ENCODE results near the gene TFDP2. TPM values are rescaled to one million over a fixed set of nuclear protein-coding genes. Genes with fewer than 3 reads are reported as not detected.
"Not testable (repeated sequence)": the region's sequence is repeated elsewhere in the genome, so short reads cannot be mapped to it uniquely, and the experiment has no call there.

Gene TFDP2
- total RNA-seq, 2 experiments from 2014 or later = 23.5 to 29.4 TPM

DNA sequence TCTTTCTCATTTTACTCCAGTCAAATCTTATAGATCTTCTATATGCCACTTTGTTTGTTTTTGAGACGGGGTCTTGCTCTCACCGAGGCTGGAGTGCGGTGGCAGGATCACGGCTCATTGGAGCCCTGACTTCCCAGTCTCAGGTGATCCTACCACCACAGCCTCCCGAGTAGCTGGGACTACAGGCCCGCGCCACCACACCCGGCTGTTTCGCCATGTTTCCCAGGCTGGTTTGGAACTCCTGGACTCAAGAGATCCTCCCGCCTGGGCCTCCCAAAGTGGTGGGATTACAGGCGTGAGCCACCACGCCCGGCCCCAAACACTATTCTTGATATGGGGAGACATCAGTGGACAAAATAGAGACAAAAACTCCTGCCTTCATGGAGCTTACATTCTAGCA, 927 bp upstream of the TFDP2 start:
- ChIA-PET POLR2A (no interaction called here), CTCF (interaction anchor here (1.4 kb wide), 1 partner anchor 49 kb away, joined by 4 read pairs; no protein-coding TSS in a partner anchor)
- no peak for DNase-seq
- peaks cover 26% of the 10 kb centered on the region for H3K4me1 Mint-ChIP-seq
- peak overlapping the region; percentile 81 for H3K4me3 Mint-ChIP-seq
- peaks cover 5% of the 10 kb centered on the region for H3K27me3 Mint-ChIP-seq
- H3K36me3 Mint-ChIP-seq (ENCODE audit: low read depth) = no peaks in the 10 kb centered on the region
- no peaks in the 10 kb centered on the region for H3K9me3 Mint-ChIP-seq
- peak overlapping the region; percentile 26 for H3K27ac Mint-ChIP-seq

GRCh38 chr3:142149673-142149992, 289 bp upstream of the TFDP2 start:
- Mint-ChIP-seq H3K27ac (peak overlapping the region; percentile 89), H3K36me3 (ENCODE audit: low read depth) (no peaks in the 10 kb centered on the region), H3K9me3 (no peaks in the 10 kb centered on the region), H3K27me3 (peaks cover 5% of the 10 kb centered on the region), H3K4me3 (peak overlapping the region; percentile 81), H3K4me1 (peaks cover 26% of the 10 kb centered on the region)
- ChIA-PET CTCF (interaction anchor here (1.2 to 1.4 kb wide), 2 partner anchors 25 to 50 kb away, joined by 4 read pairs; no protein-coding TSS in a partner anchor), POLR2A (no interaction called here)
- DNase-seq = no peak

- CTCF ChIA-PET = interaction anchor here (0.7 kb wide), 1 partner anchor 78 kb away, joined by 3 read pairs; no protein-coding TSS in a partner anchor
- no peaks in the 10 kb centered on the region for H3K36me3 Mint-ChIP-seq (ENCODE audit: low read depth)
- POLR2A ChIA-PET = no interaction called here
- peaks cover 2% of the 10 kb centered on the region for H3K9me3 Mint-ChIP-seq
- H3K4me3 Mint-ChIP-seq = peak overlapping the region; percentile 81
- H3K27me3 Mint-ChIP-seq = peaks cover 5% of the 10 kb centered on the region
- peaks cover 26% of the 10 kb centered on the region for H3K4me1 Mint-ChIP-seq
- H3K27ac Mint-ChIP-seq = peak overlapping the region; percentile 83
- DNase-seq = no peak
Observed at GRCh38 chr3:142148044-142148791, 1.1 kb downstream of the TFDP2 start.

- POLR2A ChIA-PET; H3K9me3 Mint-ChIP-seq; H3K36me3 Mint-ChIP-seq (ENCODE audit: low read depth): not testable (repeated sequence)
Observed at GRCh38 chr3:142144587-142144986, 4.8 kb downstream of the TFDP2 start.

GRCh38 chr3:142140608-142141285, 8.6 kb downstream of the TFDP2 start:
- POLR2A ChIA-PET; H3K4me3 Mint-ChIP-seq; H3K4me1 Mint-ChIP-seq; H3K36me3 Mint-ChIP-seq (ENCODE audit: low read depth); H3K27me3 Mint-ChIP-seq; H3K9me3 Mint-ChIP-seq; H3K27ac Mint-ChIP-seq; DNase-seq: not testable (repeated sequence)
- CTCF ChIA-PET = interaction anchor here (0.9 kb wide), 1 partner anchor 20 kb away, joined by 4 read pairs; no protein-coding TSS in a partner anchor

More at GRCh38 chr3:142144587-142144986, 4.8 kb downstream of the TFDP2 start:
- CTCF ChIA-PET = interaction anchor here (0.6 to 1.2 kb wide), 3 partner anchors 111 to 213 kb away, joined by 3 read pairs; no protein-coding TSS in a partner anchor
- H3K27ac Mint-ChIP-seq, H3K27me3 Mint-ChIP-seq, H3K4me3 Mint-ChIP-seq, DNase-seq: not testable (repeated sequence)
- H3K4me1 Mint-ChIP-seq = peaks cover 21% of the 10 kb centered on the region

GRCh38 chr3:142137089-142137488, 12.3 kb downstream of the TFDP2 start:
- H3K4me1 Mint-ChIP-seq; CTCF ChIA-PET; POLR2A ChIA-PET; DNase-seq; H3K27me3 Mint-ChIP-seq; H3K27ac Mint-ChIP-seq; H3K4me3 Mint-ChIP-seq; H3K36me3 Mint-ChIP-seq (ENCODE audit: low read depth); H3K9me3 Mint-ChIP-seq: not testable (repeated sequence)

DNA sequence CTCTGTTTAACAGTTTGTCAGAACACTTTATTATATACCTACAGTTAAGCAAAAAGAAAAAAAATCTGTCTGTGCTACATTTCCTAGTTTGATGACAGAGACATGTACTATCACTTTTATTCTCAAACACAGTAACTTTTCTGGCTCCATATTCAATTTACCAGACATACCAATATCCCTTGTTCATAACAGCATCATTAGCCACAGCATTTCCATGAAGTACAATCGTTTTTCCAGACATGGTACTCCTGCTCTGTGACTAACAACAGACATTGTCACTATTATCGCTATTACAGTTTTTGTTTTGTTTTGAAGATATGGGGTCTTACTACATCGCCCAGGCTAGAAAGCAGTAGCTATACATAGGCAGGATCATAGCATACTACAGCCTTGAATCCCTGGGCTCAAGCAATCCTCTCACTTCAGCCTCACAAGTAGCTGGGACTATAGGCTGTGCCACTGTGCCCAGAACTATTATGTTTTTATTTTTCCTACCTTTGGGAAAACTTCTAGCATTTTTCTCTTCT, 14.5 kb downstream of the TFDP2 start:
- DNase-seq = no peak
- no peaks in the 10 kb centered on the region for H3K27me3 Mint-ChIP-seq
- no peak overlapping the region for H3K4me3 Mint-ChIP-seq
- H3K4me1 Mint-ChIP-seq = no peaks in the 10 kb centered on the region
- H3K9me3 Mint-ChIP-seq = no peaks in the 10 kb centered on the region
- peaks cover 3% of the 10 kb centered on the region for H3K36me3 Mint-ChIP-seq (ENCODE audit: low read depth)
- CTCF ChIA-PET = interaction anchor here (0.6 kb wide), 1 partner anchor 411 kb away, joined by 3 read pairs; no protein-coding TSS in a partner anchor
- no peak overlapping the region for H3K27ac Mint-ChIP-seq
- POLR2A ChIA-PET = no interaction called here

- POLR2A ChIA-PET = interaction anchor here (0.7 kb wide), 1 partner anchor 9 kb away, joined by 3 read pairs; no protein-coding TSS in a partner anchor
- H3K27ac Mint-ChIP-seq = no peak overlapping the region
Observed at GRCh38 chr3:142129516-142130171, 19.7 kb downstream of the TFDP2 start.

GRCh38 chr3:142127941-142128658, 21.2 kb downstream of the TFDP2 start:
- Mint-ChIP-seq H3K27me3 (no peaks in the 10 kb centered on the region), H3K4me1 (no peaks in the 10 kb centered on the region), H3K4me3 (no peak overlapping the region), H3K27ac (no peak overlapping the region), H3K36me3 (ENCODE audit: low read depth) (no peaks in the 10 kb centered on the region), H3K9me3 (no peaks in the 10 kb centered on the region)
- ChIA-PET CTCF (no interaction called here), POLR2A (no interaction called here)
- no peak for DNase-seq

More at GRCh38 chr3:142129516-142130171, 19.7 kb downstream of the TFDP2 start:
- Mint-ChIP-seq H3K4me1 (no peaks in the 10 kb centered on the region), H3K4me3 (no peak overlapping the region), H3K9me3 (no peaks in the 10 kb centered on the region), H3K36me3 (ENCODE audit: low read depth) (no peaks in the 10 kb centered on the region), H3K27me3 (no peaks in the 10 kb centered on the region)
- DNase-seq = no peak
- CTCF ChIA-PET = interaction anchor here (0.6 to 0.7 kb wide), 2 partner anchors 118 to 342 kb away, joined by 3 read pairs; no protein-coding TSS in a partner anchor

- ChIA-PET POLR2A (no interaction called here), CTCF (interaction anchor here (0.6 to 2.0 kb wide), 3 partner anchors 14 to 156 kb away, joined by 4 to 8 read pairs (median 5); partner anchors contain the start of gene TFDP2)
- no peaks in the 10 kb centered on the region for H3K27me3 Mint-ChIP-seq
- no peaks in the 10 kb centered on the region for H3K36me3 Mint-ChIP-seq (ENCODE audit: low read depth)
- H3K9me3 Mint-ChIP-seq = no peaks in the 10 kb centered on the region
- no peaks in the 10 kb centered on the region for H3K4me1 Mint-ChIP-seq
- DNase-seq = no peak
- H3K4me3 Mint-ChIP-seq = no peak overlapping the region
- no peak overlapping the region for H3K27ac Mint-ChIP-seq
Observed at GRCh38 chr3:142124243-142124642, 25.1 kb downstream of the TFDP2 start.

GRCh38 chr3:142120707-142121106, 28.6 kb downstream of the TFDP2 start:
- ChIA-PET POLR2A (no interaction called here), CTCF (interaction anchor here (1.0 to 1.1 kb wide), 2 partner anchors 9 to 20 kb away, joined by 3 to 4 read pairs; no protein-coding TSS in a partner anchor)
- no peak overlapping the region for H3K27ac Mint-ChIP-seq
- no peak overlapping the region for H3K4me3 Mint-ChIP-seq
- H3K4me1 Mint-ChIP-seq = peaks cover 4% of the 10 kb centered on the region
- H3K27me3 Mint-ChIP-seq = no peaks in the 10 kb centered on the region
- H3K36me3 Mint-ChIP-seq (ENCODE audit: low read depth) = no peaks in the 10 kb centered on the region
- no peaks in the 10 kb centered on the region for H3K9me3 Mint-ChIP-seq
- DNase-seq = no peak

GRCh38 chr3:142118911-142119310, 30.4 kb downstream of the TFDP2 start:
- DNase-seq = no peak
- Mint-ChIP-seq H3K4me3 (no peak overlapping the region), H3K9me3 (no peaks in the 10 kb centered on the region), H3K27ac (no peak overlapping the region), H3K27me3 (no peaks in the 10 kb centered on the region), H3K36me3 (ENCODE audit: low read depth) (no peaks in the 10 kb centered on the region), H3K4me1 (peaks cover 4% of the 10 kb centered on the region)
- ChIA-PET POLR2A (no interaction called here), CTCF (no interaction called here)
